Measurements from ENCODE around the gene PHLPP1.
"Not testable (repeated sequence)": the region's sequence is repeated elsewhere in the genome, so short reads cannot be mapped to it uniquely, and the experiment has no call there.

PHLPP1 gene

GRCh38 chr18:62717925-62718800 lies 2.8 kb downstream of the PHLPP1 start:
- DNase-seq: no peak

GRCh38 chr18:62720048-62720447 lies 4.7 kb downstream of the PHLPP1 start:
- DNase-seq: no peak

GRCh38 chr18:62720766-62721613 lies 5.6 kb downstream of the PHLPP1 start:
- no peak for DNase-seq

- peak; percentile 34 for DNase-seq
Measured at GRCh38 chr18:62721839-62722795, 6.8 kb downstream of the PHLPP1 start.

GRCh38 chr18:62723666-62724281 lies 8.4 kb downstream of the PHLPP1 start:
- no peak for DNase-seq

GRCh38 chr18:62725896-62726295 lies 10.6 kb downstream of the PHLPP1 start:
- DNase-seq: no peak

GRCh38 chr18:62728254-62728653 lies 12.9 kb downstream of the PHLPP1 start:
- no peak for DNase-seq

GRCh38 chr18:62729487-62730386 lies 14.4 kb downstream of the PHLPP1 start:
- DNase-seq: no peak

GRCh38 chr18:62730941-62731340 lies 15.6 kb downstream of the PHLPP1 start:
- DNase-seq: no peak

GRCh38 chr18:62732617-62733016 lies 17.3 kb downstream of the PHLPP1 start:
- DNase-seq: no peak

- DNase-seq: no peak
Measured at GRCh38 chr18:62734290-62734689, 18.9 kb downstream of the PHLPP1 start.

GRCh38 chr18:62735387-62735786 lies 20.0 kb downstream of the PHLPP1 start:
- DNase-seq: no peak

GRCh38 chr18:62736077-62736855 lies 20.9 kb downstream of the PHLPP1 start:
- DNase-seq: no peak

- no peak for DNase-seq
Measured at GRCh38 chr18:62737241-62737873, 22.0 kb downstream of the PHLPP1 start.

GRCh38 chr18:62738639-62739038 lies 23.3 kb downstream of the PHLPP1 start:
- no peak for DNase-seq

GRCh38 chr18:62739911-62740310 lies 24.6 kb downstream of the PHLPP1 start:
- DNase-seq: no peak

GRCh38 chr18:62740650-62741049 lies 25.3 kb downstream of the PHLPP1 start:
- DNase-seq: not testable (repeated sequence)

GRCh38 chr18:62741118-62741566 lies 25.8 kb downstream of the PHLPP1 start:
- DNase-seq: no peak

- DNase-seq: no peak
Measured at GRCh38 chr18:62741584-62741983, 26.2 kb downstream of the PHLPP1 start.
